Stomach (tissue), 4 donors: ENCODE data around the gene PLCH2.
"Not testable (repeated sequence)": the region's sequence is repeated elsewhere in the genome, so short reads cannot be mapped to it uniquely, and the experiment has no call there.

Experiments used
- CTCF ChIP-seq, 7 experiments: fragments of 450-650 bp in 4 of 7; fragments of 200-600 bp in 3 of 7; sonication (generic) in 3 of 7; IDR thresholded peaks; one replicate each; pipeline ENCODE4 v1.5.1; 2016 to 2019; ENCODE audit warnings: antibody characterized with exemption in 7 of 7, control low read depth in 2 of 7, mild to moderate bottlenecking in 1 of 7
- EP300 ChIP-seq: sonication (generic); formaldehyde crosslinking; IDR thresholded peaks from one replicate; pipeline ENCODE4 v1.6.1; 2017; ENCODE audit warnings: antibody characterized with exemption
- POLR2A ChIP-seq, 4 donors: fragments of 450-650 bp; IDR thresholded peaks; one replicate each; pipeline ENCODE4 v1.6.1; 2016; ENCODE audit warnings: antibody characterized with exemption in 4 of 4, control low read depth in 2 of 4, mild to moderate bottlenecking in 1 of 4, moderate library complexity in 1 of 4
- POLR2AphosphoS5 ChIP-seq, 3 donors: sonication (generic); formaldehyde crosslinking; IDR thresholded peaks; one replicate each; pipeline ENCODE4 v1.6.1; 2016; ENCODE audit warnings: antibody characterized with exemption in 3 of 3

- TF ChIP-seq CTCF (IDR thresholded peaks at IDR 0.05); POLR2AphosphoS5 (IDR thresholded peaks at IDR 0.05); EP300; POLR2A (IDR thresholded peaks at IDR 0.05): not testable (repeated sequence)
Observed at GRCh38 chr1:2550309-2550861, 74.3 kb downstream of the PLCH2 start.
